ENCODE results near the gene RGPD8. TPM values are rescaled to one million over a fixed set of nuclear protein-coding genes. Genes with fewer than 3 reads are reported as not detected.
"Not testable (repeated sequence)": the region's sequence is repeated elsewhere in the genome, so short reads cannot be mapped to it uniquely, and the experiment has no call there.

RGPD8 gene
- polyA plus RNA-seq, 1 of the 3 experiments (the other 2 are of a cell fraction) = 0.76 TPM

DNA sequence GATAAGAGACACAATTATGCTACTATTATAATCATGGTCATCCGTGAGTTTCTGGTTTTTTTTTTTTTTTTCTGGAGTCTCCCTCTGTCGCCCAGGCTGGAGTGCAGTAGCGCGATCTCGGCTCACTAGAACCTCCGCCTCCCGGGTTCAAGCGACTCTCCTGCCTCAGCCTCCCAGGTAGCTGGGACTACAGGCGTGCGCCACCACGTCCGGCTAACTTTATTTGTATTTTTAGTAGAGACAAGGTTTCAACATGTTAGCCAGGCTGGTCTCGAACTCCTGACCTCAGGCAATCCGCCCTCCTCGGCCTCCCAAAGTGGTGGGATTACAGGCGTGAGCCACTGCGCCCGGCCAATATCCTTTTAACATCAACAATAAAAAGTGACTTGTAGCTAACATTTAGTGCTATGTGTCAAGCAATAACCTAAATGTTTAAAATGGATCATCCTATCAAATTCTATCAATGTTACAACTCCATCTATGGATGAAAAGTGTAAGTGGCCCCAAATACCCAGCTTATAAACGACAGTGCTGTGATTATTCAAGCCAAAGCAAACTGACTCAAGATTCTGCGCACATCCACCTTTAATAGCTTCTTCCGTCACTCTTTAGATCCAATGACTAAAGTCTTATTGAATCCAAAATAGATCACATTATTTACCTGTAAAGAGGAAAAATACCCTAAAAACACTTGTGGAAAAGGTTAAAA, 1.7 kb downstream of the RGPD8 start:
- H3K27ac ChIP-seq (ENCODE audit: low read depth in 2 of 2, low read length in 1 of 2); H3K27me3 ChIP-seq (ENCODE audit: insufficient read depth); H3K4me3 ChIP-seq (ENCODE audit: low read depth in 2 of 2, low read length in 1 of 2); H3K79me2 ChIP-seq (ENCODE audit: insufficient read depth); H3K4me1 ChIP-seq (ENCODE audit: control insufficient read depth in 1 of 2, insufficient read depth in 2 of 2, low read depth in 1 of 2, low read length in 1 of 2); H3K9ac ChIP-seq; H3F3A ChIP-seq (replicated peaks; ENCODE audit: insufficient read depth); CTCF ChIA-PET; H3K4me2 ChIP-seq; H3K9me3 ChIP-seq; H3K9me2 ChIP-seq; DNase-seq; H3K36me3 ChIP-seq (replicated peaks in 1 of 2; ENCODE audit: control insufficient read depth in 1 of 2, insufficient read depth in 2 of 2, low read length in 1 of 2); H2AFZ ChIP-seq (ENCODE audit: low read depth); POLR2A ChIA-PET; H4K20me1 ChIP-seq (ENCODE audit: insufficient read depth): not testable (repeated sequence)
- 94% methylated on average over 21 of the region's 21 CpGs for WGBS (ENCODE audit: low lambda C conversion rate)

DNA sequence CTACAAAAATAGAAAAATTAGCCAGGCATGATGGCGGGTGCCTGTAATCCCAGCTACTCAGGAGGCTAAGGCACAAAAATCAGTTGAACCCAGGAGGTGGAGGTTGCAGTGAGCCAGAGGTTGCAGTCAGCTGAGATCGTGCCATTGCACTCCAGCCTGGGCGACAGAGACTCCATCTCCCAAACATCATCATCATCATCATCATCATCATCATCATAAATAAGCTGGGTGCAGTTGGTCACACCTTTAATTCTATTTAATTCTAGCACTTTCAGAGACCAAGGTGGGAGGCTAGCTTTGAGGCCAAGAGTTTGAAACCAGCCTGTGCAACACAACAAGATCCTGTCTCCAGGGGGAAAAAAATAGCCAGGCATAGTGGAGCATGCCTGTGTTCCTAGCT, 8.9 kb downstream of the RGPD8 start:
- H3K4me3 ChIP-seq (ENCODE audit: low read depth in 2 of 2, low read length in 1 of 2); CTCF ChIA-PET; H3K4me2 ChIP-seq; H3K9me2 ChIP-seq; H3K36me3 ChIP-seq (replicated peaks in 1 of 2; ENCODE audit: control insufficient read depth in 1 of 2, insufficient read depth in 2 of 2, low read length in 1 of 2); H3F3A ChIP-seq (replicated peaks; ENCODE audit: insufficient read depth); DNase-seq; H3K27ac ChIP-seq (ENCODE audit: low read depth in 2 of 2, low read length in 1 of 2); H2AFZ ChIP-seq (ENCODE audit: low read depth); H3K9ac ChIP-seq; H3K27me3 ChIP-seq (ENCODE audit: insufficient read depth); H3K9me3 ChIP-seq; H4K20me1 ChIP-seq (ENCODE audit: insufficient read depth); H3K4me1 ChIP-seq (ENCODE audit: control insufficient read depth in 1 of 2, insufficient read depth in 2 of 2, low read depth in 1 of 2, low read length in 1 of 2); POLR2A ChIA-PET; H3K79me2 ChIP-seq (ENCODE audit: insufficient read depth): not testable (repeated sequence)
- WGBS (ENCODE audit: low lambda C conversion rate) = 83% methylated on average over 1 of the region's 3 CpGs

DNA sequence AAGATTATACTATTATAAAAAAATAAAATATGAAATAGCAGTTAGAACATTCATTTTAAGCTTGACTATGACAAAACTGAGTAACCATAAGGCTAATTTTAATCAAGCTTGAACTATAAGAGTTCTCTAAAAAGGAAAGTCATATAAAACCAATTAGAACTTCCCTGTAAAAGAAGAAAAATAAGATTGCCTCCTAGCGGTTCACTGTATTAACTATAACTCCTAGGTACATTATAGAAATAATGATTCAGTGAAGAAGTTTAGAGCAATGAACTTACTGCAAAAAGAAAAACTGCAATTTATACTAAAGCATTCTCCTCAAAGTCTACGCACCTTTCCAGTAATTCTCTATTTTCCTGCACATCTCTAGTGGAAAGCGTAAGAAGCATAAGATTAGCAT, 16.6 kb downstream of the RGPD8 start:
- H3K4me2 ChIP-seq; H3F3A ChIP-seq (replicated peaks; ENCODE audit: insufficient read depth); CTCF ChIA-PET; H4K20me1 ChIP-seq (ENCODE audit: insufficient read depth); H3K4me1 ChIP-seq (ENCODE audit: control insufficient read depth in 1 of 2, insufficient read depth in 2 of 2, low read depth in 1 of 2, low read length in 1 of 2); H3K9ac ChIP-seq; H3K36me3 ChIP-seq (replicated peaks in 1 of 2; ENCODE audit: control insufficient read depth in 1 of 2, insufficient read depth in 2 of 2, low read length in 1 of 2); H3K9me3 ChIP-seq; H3K27ac ChIP-seq (ENCODE audit: low read depth in 2 of 2, low read length in 1 of 2); H3K4me3 ChIP-seq (ENCODE audit: low read depth in 2 of 2, low read length in 1 of 2); H3K79me2 ChIP-seq (ENCODE audit: insufficient read depth); H3K9me2 ChIP-seq; H2AFZ ChIP-seq (ENCODE audit: low read depth); H3K27me3 ChIP-seq (ENCODE audit: insufficient read depth); POLR2A ChIA-PET; DNase-seq: not testable (repeated sequence)
- TF ChIP-seq, protein P1, sequence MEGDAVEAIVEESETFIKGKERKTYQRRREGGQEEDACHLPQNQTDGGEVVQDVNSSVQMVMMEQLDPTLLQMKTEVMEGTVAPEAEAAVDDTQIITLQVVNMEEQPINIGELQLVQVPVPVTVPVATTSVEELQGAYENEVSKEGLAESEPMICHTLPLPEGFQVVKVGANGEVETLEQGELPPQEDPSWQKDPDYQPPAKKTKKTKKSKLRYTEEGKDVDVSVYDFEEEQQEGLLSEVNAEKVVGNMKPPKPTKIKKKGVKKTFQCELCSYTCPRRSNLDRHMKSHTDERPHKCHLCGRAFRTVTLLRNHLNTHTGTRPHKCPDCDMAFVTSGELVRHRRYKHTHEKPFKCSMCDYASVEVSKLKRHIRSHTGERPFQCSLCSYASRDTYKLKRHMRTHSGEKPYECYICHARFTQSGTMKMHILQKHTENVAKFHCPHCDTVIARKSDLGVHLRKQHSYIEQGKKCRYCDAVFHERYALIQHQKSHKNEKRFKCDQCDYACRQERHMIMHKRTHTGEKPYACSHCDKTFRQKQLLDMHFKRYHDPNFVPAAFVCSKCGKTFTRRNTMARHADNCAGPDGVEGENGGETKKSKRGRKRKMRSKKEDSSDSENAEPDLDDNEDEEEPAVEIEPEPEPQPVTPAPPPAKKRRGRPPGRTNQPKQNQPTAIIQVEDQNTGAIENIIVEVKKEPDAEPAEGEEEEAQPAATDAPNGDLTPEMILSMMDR (IDR thresholded peaks at IDR 0.05) = peak; percentile 48
- 62% methylated on average over 3 of the region's 3 CpGs for WGBS (ENCODE audit: low lambda C conversion rate)

DNA sequence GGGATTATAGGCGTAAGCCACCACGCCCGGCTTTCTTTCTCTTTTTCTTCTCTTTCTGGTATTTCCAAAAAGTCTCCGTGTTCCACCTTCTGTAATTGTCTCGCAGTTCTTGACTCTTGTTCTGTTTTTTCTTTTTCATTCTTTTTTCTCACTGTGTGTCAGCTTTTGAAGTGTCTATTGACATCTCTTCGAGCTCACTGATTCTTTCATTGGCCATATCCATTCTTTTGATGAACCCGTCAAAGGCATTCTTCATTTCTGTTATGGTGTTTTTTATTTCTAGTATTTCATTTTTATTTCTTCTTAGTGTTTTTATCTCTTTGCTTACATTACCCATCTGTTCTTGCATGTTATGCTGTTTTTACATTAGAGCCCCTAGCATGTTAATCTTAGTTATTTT, 73.4 kb downstream of the RGPD8 start:
- DNase-seq; H3K27me3 ChIP-seq (ENCODE audit: insufficient read depth); H3K36me3 ChIP-seq (replicated peaks in 1 of 2; ENCODE audit: control insufficient read depth in 1 of 2, insufficient read depth in 2 of 2, low read length in 1 of 2); POLR2A ChIA-PET; H3K79me2 ChIP-seq (ENCODE audit: insufficient read depth); H3K9me3 ChIP-seq; H3K9ac ChIP-seq; H3K4me2 ChIP-seq; CTCF ChIA-PET; H3F3A ChIP-seq (replicated peaks; ENCODE audit: insufficient read depth); H4K20me1 ChIP-seq (ENCODE audit: insufficient read depth); H3K9me2 ChIP-seq; H3K27ac ChIP-seq (ENCODE audit: low read depth in 2 of 2, low read length in 1 of 2); H3K4me3 ChIP-seq (ENCODE audit: low read depth in 2 of 2, low read length in 1 of 2); H2AFZ ChIP-seq (ENCODE audit: low read depth); H3K4me1 ChIP-seq (ENCODE audit: control insufficient read depth in 1 of 2, insufficient read depth in 2 of 2, low read depth in 1 of 2, low read length in 1 of 2): not testable (repeated sequence)
- WGBS (ENCODE audit: low lambda C conversion rate) = 81% methylated on average over 7 of the region's 7 CpGs

DNA sequence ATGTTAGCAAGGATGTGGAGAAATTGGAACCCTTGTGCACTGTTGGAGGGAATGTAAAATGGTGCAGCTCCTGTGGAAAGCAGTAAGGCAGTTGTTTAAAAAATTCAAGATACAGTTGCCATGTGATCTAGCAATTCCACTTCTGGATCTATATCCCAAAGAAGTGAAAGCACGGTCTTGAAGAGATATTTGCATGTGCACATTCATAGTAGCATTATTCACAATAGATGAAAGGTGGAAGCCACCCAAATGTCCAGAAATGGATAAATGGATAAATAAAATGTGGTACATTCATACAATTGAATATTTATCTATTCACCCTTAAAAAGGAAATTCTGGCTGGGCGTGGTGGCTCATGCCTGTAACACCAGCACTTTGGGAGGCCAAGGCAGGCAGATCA, 79.1 kb downstream of the RGPD8 start:
- not testable (repeated sequence) for DNase-seq
- WGBS (ENCODE audit: low lambda C conversion rate) = 67% methylated on average over 2 of the region's 2 CpGs

DNA sequence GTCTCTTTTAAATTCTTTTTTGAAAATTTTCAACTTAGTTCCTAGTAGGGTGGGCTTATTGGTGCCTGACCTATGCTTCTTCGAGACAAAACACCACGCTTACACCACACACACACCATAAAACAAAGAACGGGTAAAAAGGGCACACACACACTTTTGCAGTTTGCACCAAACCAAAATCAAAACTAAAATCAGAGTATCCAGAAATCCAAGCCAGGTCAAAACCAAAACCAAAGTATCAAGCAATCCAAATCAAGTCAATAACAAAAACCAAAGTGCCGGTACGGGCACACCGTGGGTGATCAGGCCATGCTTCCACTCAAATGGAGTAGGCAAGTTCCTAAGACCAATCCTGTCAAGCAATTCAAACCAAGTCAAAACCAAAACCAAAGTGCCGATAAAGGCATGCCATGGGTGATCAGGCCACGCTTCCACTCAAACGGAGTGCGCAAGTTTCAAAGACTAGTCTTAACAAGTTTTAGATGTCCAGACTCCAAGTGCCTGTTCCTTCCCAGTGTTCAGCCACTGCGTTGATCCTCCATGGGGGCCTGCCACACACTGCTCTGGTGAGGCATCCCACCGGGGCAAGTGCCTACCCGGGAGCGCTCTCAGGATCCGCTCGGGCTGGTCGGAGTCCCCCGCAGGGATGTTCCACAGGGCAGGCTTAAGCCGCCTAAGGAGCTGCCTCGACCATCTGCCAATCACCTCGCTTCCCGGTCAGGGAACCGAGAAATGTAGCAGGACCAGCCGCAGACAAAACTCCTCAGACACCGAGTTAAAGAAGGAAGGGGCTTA, 80.4 kb downstream of the RGPD8 start:
- H3K27me3 ChIP-seq (ENCODE audit: insufficient read depth); H3K4me1 ChIP-seq (ENCODE audit: control insufficient read depth in 1 of 2, insufficient read depth in 2 of 2, low read depth in 1 of 2, low read length in 1 of 2); POLR2A ChIA-PET; DNase-seq; H2AFZ ChIP-seq (ENCODE audit: low read depth); H4K20me1 ChIP-seq (ENCODE audit: insufficient read depth); H3K9ac ChIP-seq; H3K4me3 ChIP-seq (ENCODE audit: low read depth in 2 of 2, low read length in 1 of 2); H3K79me2 ChIP-seq (ENCODE audit: insufficient read depth); H3K4me2 ChIP-seq; H3K9me3 ChIP-seq; H3F3A ChIP-seq (replicated peaks; ENCODE audit: insufficient read depth); H3K36me3 ChIP-seq (replicated peaks in 1 of 2; ENCODE audit: control insufficient read depth in 1 of 2, insufficient read depth in 2 of 2, low read length in 1 of 2); CTCF ChIA-PET; H3K9me2 ChIP-seq; H3K27ac ChIP-seq (ENCODE audit: low read depth in 2 of 2, low read length in 1 of 2): not testable (repeated sequence)
- WGBS (ENCODE audit: low lambda C conversion rate) = 95% methylated on average over 13 of the region's 25 CpGs

More for the DNA sequence above, 79.1 kb downstream of the RGPD8 start:
- H3K4me3 ChIP-seq (ENCODE audit: low read depth in 2 of 2, low read length in 1 of 2); CTCF ChIA-PET; H4K20me1 ChIP-seq (ENCODE audit: insufficient read depth); H2AFZ ChIP-seq (ENCODE audit: low read depth); H3K27me3 ChIP-seq (ENCODE audit: insufficient read depth); H3K4me1 ChIP-seq (ENCODE audit: control insufficient read depth in 1 of 2, insufficient read depth in 2 of 2, low read depth in 1 of 2, low read length in 1 of 2); H3K9me3 ChIP-seq; H3K79me2 ChIP-seq (ENCODE audit: insufficient read depth); H3K4me2 ChIP-seq; H3K36me3 ChIP-seq (replicated peaks in 1 of 2; ENCODE audit: control insufficient read depth in 1 of 2, insufficient read depth in 2 of 2, low read length in 1 of 2); H3K27ac ChIP-seq (ENCODE audit: low read depth in 2 of 2, low read length in 1 of 2); POLR2A ChIA-PET; H3K9ac ChIP-seq; H3K9me2 ChIP-seq; H3F3A ChIP-seq (replicated peaks; ENCODE audit: insufficient read depth): not testable (repeated sequence)
